Right ventricle myocardium inferior (tissue), 1 donor: ENCODE data around the gene KIAA0825. TPM values are rescaled to one million over a fixed set of nuclear protein-coding genes. Genes with fewer than 3 reads are reported as not detected.
A peak's percentile ranks its signal among the peaks of the same experiment; 100 is the strongest.

Experiments used
- ATAC-seq: fragments of 200-7000 bp; cut with Tn5 transposase; one replicate; pipeline ENCODE4 v1.9.1; 2020; ENCODE audit warnings: mild to moderate bottlenecking, moderate library complexity
- DNase-seq: peaks from one replicate; pipeline ENCODE4 v3.0.0; 2021; ENCODE audit errors: missing footprints
- intact Hi-C: fragments of 100-400 bp; cut with DNase I; formaldehyde crosslinking; loops from one replicate; pipeline ENCODE4 v1.11.0; 2022
- long read RNA-seq: library from polyadenylated mRNA; unstranded; transcript quantifications from one replicate; pipeline ENCODE4 v2.0.0, GENCODE V29; 2021
- total RNA-seq: library from RNA; stranded (reverse); fragmentation: NEBNext Ultra II Directional; extraction: Animal tissue kit (Norgen Biotek cat#: 25700); gene quantifications from one replicate; pipeline ENCODE4 v1.2.1, GENCODE V29; 2021
- donor health status: DM: no; HTN: yes; CAD: no; lungs with severe emphysema.

Gene KIAA0825
- 2.2 TPM for total RNA-seq
- long read RNA-seq = 0 reads

- ATAC-seq (peak; percentile 98), DNase-seq (peak; percentile 93)
- intact Hi-C loops = no loop called here
Observed at GRCh38 chr5:94618493-94619328, at the start of gene KIAA0825, which contains the start of gene SLF1. Gene KIAA0825, minus strand, starts transcription at chr5:94618604. Its CDS starts 81,478 bp downstream, at chr5:94537126. Gene SLF1, plus strand, starts transcription at chr5:94618669. Its CDS starts 10,142 bp downstream, at chr5:94628811.

GRCh38 chr5:94667937-94668336 is 49.5 kb upstream of the KIAA0825 start:
- no peak for DNase-seq
- intact Hi-C loops = no loop called here
- ATAC-seq = no peak

DNA sequence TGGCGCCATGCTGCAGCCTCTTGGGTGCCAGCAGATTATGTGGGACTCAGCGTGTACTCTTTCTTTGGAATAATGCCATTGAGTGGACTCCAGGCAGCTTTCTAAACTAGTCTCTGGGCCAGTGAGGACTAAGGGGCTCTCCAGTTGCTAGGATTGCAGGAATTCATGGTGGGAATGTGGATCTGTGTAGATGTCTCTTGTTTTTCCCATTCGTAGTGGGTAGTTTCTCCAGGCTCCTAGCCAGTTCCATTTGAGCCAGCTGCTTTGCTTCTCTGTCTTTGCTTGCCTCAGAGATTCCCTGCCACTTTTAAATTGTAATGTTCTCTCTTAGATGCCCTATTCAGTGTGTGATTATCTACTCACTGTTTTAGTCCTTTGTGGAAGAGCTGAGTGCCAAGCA is 42.7 kb upstream of the KIAA0825 start:
- ATAC-seq (no peak), DNase-seq (no peak)
- intact Hi-C loops = no loop called here

DNA sequence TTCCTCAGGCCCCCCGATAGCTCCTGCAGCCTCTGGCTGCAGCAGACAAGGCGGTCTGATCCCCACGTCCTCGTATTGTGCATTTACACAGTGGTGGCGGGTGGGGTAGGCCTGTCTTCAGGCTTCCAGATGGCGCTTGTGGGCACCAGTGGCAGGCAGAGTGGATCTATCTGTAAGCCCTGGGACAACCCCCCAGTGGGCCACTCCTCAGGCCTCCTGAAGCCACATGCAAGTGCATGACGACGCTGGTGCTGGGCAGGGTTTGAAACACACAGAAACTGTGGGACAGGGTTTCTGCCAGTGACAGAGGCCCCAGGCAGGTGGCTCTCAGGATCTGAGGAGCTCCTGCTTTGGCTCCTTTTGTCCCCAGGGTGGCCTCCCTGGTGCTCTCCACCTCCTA is 42.1 kb upstream of the KIAA0825 start:
- DNase-seq (no peak), ATAC-seq (no peak)
- intact Hi-C loops = no loop called here

DNA sequence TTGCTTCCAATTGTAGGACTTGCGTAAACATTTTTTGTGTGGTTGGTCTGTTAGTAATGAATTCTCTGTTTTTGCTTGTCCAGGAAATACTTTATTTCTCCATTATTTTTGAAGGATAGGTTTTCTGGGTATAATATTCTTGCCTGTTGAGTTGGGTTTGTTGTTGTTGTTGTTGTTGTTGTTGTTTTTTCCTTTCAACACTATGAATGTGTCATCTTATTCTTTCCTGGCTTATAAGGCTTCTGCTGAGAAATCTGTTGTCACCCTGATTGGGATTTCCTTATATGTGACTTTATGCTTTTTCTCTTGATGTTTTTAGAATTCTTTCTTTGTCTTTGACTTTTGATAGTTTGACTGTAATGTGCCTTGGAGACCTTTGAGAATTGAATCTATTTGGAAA is 39.9 kb upstream of the KIAA0825 start:
- intact Hi-C loops = no loop called here
- ATAC-seq (no peak), DNase-seq (no peak)

GRCh38 chr5:94649874-94650273 is 31.5 kb upstream of the KIAA0825 start:
- DNase-seq (no peak), ATAC-seq (no peak)
- intact Hi-C loops = no loop called here

DNA sequence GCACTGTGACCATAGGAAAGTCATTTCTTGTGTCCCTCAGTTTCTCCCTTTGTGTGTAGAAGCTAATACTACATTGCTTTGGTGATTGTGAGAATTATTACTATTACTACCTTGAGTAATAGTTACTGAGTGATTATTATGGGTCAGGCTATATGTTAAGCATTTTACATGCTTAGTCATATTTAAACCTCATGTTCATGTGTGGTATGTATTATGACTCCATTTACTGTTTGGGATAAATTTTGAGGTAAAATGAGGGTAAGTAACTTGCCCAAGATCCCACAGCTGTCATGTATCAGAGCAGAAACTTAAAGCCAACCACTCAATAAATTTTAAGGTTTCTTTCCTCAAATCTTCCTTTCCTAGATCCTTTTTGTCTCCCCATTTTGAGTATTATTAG is 28.4 kb upstream of the KIAA0825 start:
- intact Hi-C loops = no loop called here
- ATAC-seq = no peak
- DNase-seq = no peak

DNA sequence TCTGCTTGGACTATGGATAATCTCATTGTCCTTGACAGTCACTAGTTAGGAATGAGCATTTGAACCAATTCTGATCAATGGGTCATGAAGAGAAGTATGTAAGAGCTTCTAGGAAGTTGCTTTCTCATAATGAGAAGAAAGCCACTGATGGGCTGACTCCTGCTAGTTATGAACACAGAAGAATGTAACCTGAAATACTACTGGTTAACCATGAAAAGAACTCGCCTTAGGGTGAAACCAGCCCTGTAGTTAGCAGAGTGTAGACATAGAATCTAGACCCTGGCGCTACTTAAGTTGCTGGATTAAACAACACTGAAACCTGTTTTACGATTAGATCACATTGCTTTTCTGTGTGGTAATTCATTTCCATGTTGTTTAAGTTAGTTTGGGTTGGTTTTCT is 26.6 kb upstream of the KIAA0825 start:
- intact Hi-C loops = no loop called here
- DNase-seq (no peak), ATAC-seq (no peak)

DNA sequence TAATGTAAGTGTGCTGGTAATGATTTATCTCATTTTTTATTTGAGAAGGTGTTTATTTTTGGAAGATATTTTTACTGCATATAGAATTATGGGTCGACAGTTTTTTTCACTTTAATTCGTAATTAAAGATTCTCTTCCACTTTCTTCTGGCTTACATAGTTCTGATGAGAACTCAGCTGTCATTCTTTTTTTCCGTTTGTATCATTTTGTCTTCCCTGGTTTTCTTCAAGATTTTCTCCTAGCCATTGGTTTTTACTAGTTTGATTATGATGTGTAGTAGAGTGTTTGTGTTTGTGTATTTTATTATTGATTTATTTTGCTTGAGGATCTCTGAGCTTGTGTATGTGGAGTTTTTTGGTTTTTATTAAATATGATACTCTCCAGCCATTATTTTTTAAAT is 21.8 kb upstream of the KIAA0825 start:
- no peak for DNase-seq
- no peak for ATAC-seq
- intact Hi-C loops = no loop called here

GRCh38 chr5:94632024-94632423 is 13.6 kb upstream of the KIAA0825 start:
- intact Hi-C loops = no loop called here
- no peak for ATAC-seq
- no peak for DNase-seq

DNA sequence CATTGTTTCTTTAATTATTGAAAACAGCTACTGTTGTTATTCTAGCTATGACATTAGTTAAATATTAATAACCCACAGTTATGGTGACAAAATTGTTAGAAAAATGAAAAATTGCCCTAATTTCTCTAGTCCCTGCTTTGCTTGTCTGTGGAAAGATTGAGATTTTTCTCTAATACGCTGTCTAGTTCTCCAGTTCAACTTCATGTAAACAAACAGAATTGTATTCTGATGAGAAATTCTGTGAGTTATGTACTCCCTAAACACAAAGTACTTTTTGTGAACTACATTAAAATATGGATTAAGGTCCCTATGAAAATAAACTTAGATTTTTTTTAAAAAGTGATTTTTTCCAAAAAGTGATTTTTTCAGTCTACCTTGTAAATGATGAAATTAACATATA is 8.8 kb upstream of the KIAA0825 start:
- DNase-seq (no peak), ATAC-seq (no peak)
- intact Hi-C loops = no loop called here

- intact Hi-C loops = no loop called here
- ATAC-seq (no peak), DNase-seq (no peak)
Observed at GRCh38 chr5:94623877-94624276, 5.5 kb upstream of the KIAA0825 start.

DNA sequence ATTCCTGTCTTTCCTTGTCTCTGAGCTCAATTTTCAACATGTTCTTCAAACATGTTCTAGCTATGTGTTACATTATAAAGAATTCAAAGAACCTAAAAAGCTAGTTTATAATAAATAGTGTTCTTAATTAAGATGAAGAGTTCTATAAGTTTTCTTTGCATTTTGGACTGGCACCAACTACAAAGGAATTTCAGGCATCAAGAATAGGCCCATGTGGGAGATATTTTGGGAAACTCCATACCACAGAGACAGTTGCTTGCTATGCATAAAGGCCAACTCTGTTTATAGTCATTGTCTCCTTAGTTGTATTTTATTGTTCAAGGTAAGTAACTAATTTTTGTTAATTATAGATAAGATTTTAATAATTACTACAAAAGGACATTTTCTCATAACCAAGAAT is 4.6 kb upstream of the KIAA0825 start:
- DNase-seq = no peak
- no peak for ATAC-seq
- intact Hi-C loops = no loop called here

- intact Hi-C loops = no loop called here
- no peak for ATAC-seq
- DNase-seq = no peak
Observed at GRCh38 chr5:94621763-94622162, 3.4 kb upstream of the KIAA0825 start.

GRCh38 chr5:94620256-94620655 is 1.9 kb upstream of the KIAA0825 start:
- intact Hi-C loops = no loop called here
- DNase-seq = no peak
- no peak for ATAC-seq

GRCh38 chr5:94618029-94618492 is 343 bp downstream of the KIAA0825 start:
- intact Hi-C loops = no loop called here

GRCh38 chr5:94615862-94616261 is 2.5 kb downstream of the KIAA0825 start:
- intact Hi-C loops = no loop called here
- DNase-seq = no peak
- no peak for ATAC-seq

More at GRCh38 chr5:94618029-94618492, 343 bp downstream of the KIAA0825 start:
- no peak for DNase-seq
- ATAC-seq = peak; percentile 68

- intact Hi-C loops = no loop called here
- DNase-seq = no peak
- ATAC-seq = no peak
Observed at GRCh38 chr5:94614156-94614805, 4.1 kb downstream of the KIAA0825 start.

GRCh38 chr5:94613583-94613982 is 4.8 kb downstream of the KIAA0825 start:
- intact Hi-C loops = no loop called here
- DNase-seq (no peak), ATAC-seq (no peak)

- DNase-seq = no peak
- intact Hi-C loops = no loop called here
- no peak for ATAC-seq
Observed at GRCh38 chr5:94595281-94595840, 23.0 kb downstream of the KIAA0825 start.
